HG03565 (cell line): ENCODE measurements around the gene CAB39L.

ENCODE experiments used
- ATAC-seq: cut with Tn5 transposase; IDR thresholded peaks from one replicate; pipeline ENCODE4 v1.9.1; 2021; ENCODE audit warnings: mild to moderate bottlenecking, moderate library complexity; ENCODE audit not compliant: unreplicated experiment

The CAB39L gene

GRCh38 chr13:49400755-49401659 is 42.9 kb downstream of the CAB39L start:
- ATAC-seq: no peak

- no peak for ATAC-seq
Measured at GRCh38 chr13:49399801-49400472, 43.9 kb downstream of the CAB39L start.

- no peak for ATAC-seq
Measured at GRCh38 chr13:49395878-49396380, 47.9 kb downstream of the CAB39L start.

GRCh38 chr13:49395451-49395865 is 48.4 kb downstream of the CAB39L start:
- ATAC-seq: no peak

GRCh38 chr13:49388091-49388635 is 55.7 kb downstream of the CAB39L start:
- ATAC-seq: no peak

GRCh38 chr13:49386664-49387063 is 57.2 kb downstream of the CAB39L start:
- ATAC-seq: no peak

- ATAC-seq: no peak
Measured at GRCh38 chr13:49376121-49376520, 67.7 kb downstream of the CAB39L start.

- no peak for ATAC-seq
Measured at GRCh38 chr13:49374585-49375290, 69.1 kb downstream of the CAB39L start.

GRCh38 chr13:49373716-49374115 is 70.1 kb downstream of the CAB39L start:
- ATAC-seq: no peak

- no peak for ATAC-seq
Measured at GRCh38 chr13:49371943-49372613, 71.8 kb downstream of the CAB39L start.

- no peak for ATAC-seq
Measured at GRCh38 chr13:49370371-49370770, 73.5 kb downstream of the CAB39L start.

- no peak for ATAC-seq
Measured at GRCh38 chr13:49369866-49370265, 74.0 kb downstream of the CAB39L start.

GRCh38 chr13:49368688-49369087 is 75.2 kb downstream of the CAB39L start:
- no peak for ATAC-seq

GRCh38 chr13:49367640-49368422 is 76.0 kb downstream of the CAB39L start:
- ATAC-seq: no peak

GRCh38 chr13:49366841-49367240 is 77.0 kb downstream of the CAB39L start:
- ATAC-seq: no peak

GRCh38 chr13:49357694-49358093 is 86.2 kb downstream of the CAB39L start:
- no peak for ATAC-seq

GRCh38 chr13:49356223-49356622 is 87.6 kb downstream of the CAB39L start:
- ATAC-seq: no peak

- ATAC-seq: no peak
Measured at GRCh38 chr13:49354719-49355118, 89.1 kb downstream of the CAB39L start.

GRCh38 chr13:49353908-49354307 is 90.0 kb downstream of the CAB39L start:
- ATAC-seq: no peak

- no peak for ATAC-seq
Measured at GRCh38 chr13:49351871-49352270, 92.0 kb downstream of the CAB39L start.
